ENCODE results near the gene DCBLD1. TPM values are rescaled to one million over a fixed set of nuclear protein-coding genes. Genes with fewer than 3 reads are reported as not detected.

DCBLD1 gene
- total and polyA plus RNA-seq, 9 of the 15 experiments (the other 6 are each of a cell fraction or from before 2014, with no cell fraction given) = 0.80 to 8.5 (median 6.8) TPM

GRCh38 chr6:117495869-117496268 is 13.4 kb downstream of the DCBLD1 start (continued):
- TF ChIP-seq NKRF (IDR thresholded peaks at IDR 0.05; ENCODE audit: borderline replicate concordance) = no peak

DNA sequence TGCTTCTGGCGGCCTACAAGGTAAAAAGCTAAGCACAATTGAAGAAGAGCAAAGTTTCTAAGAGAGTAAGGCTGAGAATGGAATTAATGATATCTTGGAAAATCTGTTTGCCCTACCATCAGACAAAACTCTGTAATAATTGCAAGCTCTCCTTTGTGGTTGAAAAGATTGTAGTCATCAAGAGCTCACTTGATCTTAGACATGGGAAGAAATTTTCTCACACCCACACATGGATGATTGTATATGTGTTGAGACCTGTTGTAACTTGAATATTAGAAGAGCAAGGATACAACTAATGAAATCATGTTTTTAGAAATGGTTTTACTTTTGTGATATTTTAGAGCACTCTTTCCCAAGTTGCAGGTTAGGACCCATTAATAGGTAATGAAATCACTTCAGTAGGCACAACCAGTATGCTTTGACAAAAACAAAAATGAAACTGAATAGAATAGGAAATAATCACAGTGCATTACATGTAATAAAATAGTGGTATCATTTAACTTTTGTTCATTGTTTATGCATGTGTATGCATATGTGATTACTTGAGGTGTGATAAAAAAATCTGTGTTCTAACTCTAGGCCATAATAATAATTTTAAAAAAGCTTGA is 14.0 kb downstream of the DCBLD1 start:
- Histone ChIP-seq H3K9me3 (replicated peaks; ENCODE audit: control insufficient read depth, insufficient read depth, low read depth, low read length) (no peaks in the 10 kb centered on the region), H3K4me2 (ENCODE audit: insufficient read depth, low read length) (no peak overlapping the region), H3K9ac (ENCODE audit: insufficient read depth in 1 of 2, low read depth in 2 of 2, low read length in 2 of 2) (no peak overlapping the region), H3K9me1 (ENCODE audit: control insufficient read depth, insufficient read depth, low read length) (no peaks in the 10 kb centered on the region), H3K4me3 (no peak overlapping the region), H4K20me1 (replicated peaks; ENCODE audit: control insufficient read depth, insufficient read depth, low read length) (no peaks in the 10 kb centered on the region), H3K4me1 (replicated peaks in 1 of 2; ENCODE audit: control insufficient read depth in 2 of 2, insufficient read depth in 2 of 2, low read length in 2 of 2) (peaks cover 0 to 5% of the 10 kb centered on the region in 2 experiments; a peak in 2 of 5 replicates), H3K79me2 (ENCODE audit: control insufficient read depth, insufficient read depth, low read length) (no peaks in the 10 kb centered on the region), H3K27me3 (ENCODE audit: control insufficient read depth in 2 of 2, insufficient read depth in 2 of 2, low read length in 2 of 2) (no peaks in the 10 kb centered on the region), H3K36me3 (ENCODE audit: control insufficient read depth, insufficient read depth, low read length) (no peaks in the 10 kb centered on the region), H3K27ac (ENCODE audit: extremely low read depth, low read depth, low read length) (no peak overlapping the region), H2AFZ (ENCODE audit: low read depth, low read length) (no peak overlapping the region)
- in situ Hi-C loops (cut with MboI) = no loop called here
- 54% methylated on average over 1 of the region's 1 CpG for WGBS (ENCODE audit: insufficient coverage, low coverage, missing lambda C conversion rate)
- intact Hi-C loops (cut with micrococcal nuclease) = no loop called here
- DNase-seq (ENCODE audit: extremely low read depth in 1 of 4, low spot score in 3 of 4) (no peak), ATAC-seq (no peak), FAIRE-seq (no peak)
- BruUV-seq (replicated peaks) = no TSS peak
- ChIA-PET POLR2A (interaction anchor here (2.0 kb wide), 1 partner anchor 13 kb away, joined by 7 read pairs; no protein-coding TSS in a partner anchor), CTCF (ENCODE audit: low intra/inter-chr PET ratio) (no interaction called here)
- no peak for TF ChIP-seq CC2D1A (IDR thresholded peaks at IDR 0.05)
- no peak for TF ChIP-seq TARDBP (IDR thresholded peaks at IDR 0.05)
- no peak for TF ChIP-seq ZNF780A (CRISPR knock-in tag; IDR thresholded peaks at IDR 0.05)
- TF ChIP-seq ZNF134 (CRISPR knock-in tag; conservative IDR thresholded peaks at IDR 0.05) = no peak
- TF ChIP-seq ILF3 (IDR thresholded peaks at IDR 0.05; ENCODE audit: borderline replicate concordance) = no peak
- no peak for TF ChIP-seq FOS (IDR thresholded peaks at IDR 0.05; ENCODE audit: extremely low read depth, insufficient read length)
- TF ChIP-seq GTF2B (IDR thresholded peaks at IDR 0.05; ENCODE audit: extremely low read depth, insufficient read length) = no peak
- TF ChIP-seq, protein P1, sequence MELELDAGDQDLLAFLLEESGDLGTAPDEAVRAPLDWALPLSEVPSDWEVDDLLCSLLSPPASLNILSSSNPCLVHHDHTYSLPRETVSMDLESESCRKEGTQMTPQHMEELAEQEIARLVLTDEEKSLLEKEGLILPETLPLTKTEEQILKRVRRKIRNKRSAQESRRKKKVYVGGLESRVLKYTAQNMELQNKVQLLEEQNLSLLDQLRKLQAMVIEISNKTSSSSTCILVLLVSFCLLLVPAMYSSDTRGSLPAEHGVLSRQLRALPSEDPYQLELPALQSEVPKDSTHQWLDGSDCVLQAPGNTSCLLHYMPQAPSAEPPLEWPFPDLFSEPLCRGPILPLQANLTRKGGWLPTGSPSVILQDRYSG (tag; conservative IDR thresholded peaks at IDR 0.05; ENCODE audit: low read depth) = no peak
- TF ChIP-seq HNRNPUL1 (IDR thresholded peaks at IDR 0.05; ENCODE audit: low read length) = no peak
- TF ChIP-seq DACH1 (IDR thresholded peaks at IDR 0.05; ENCODE audit: partially characterized antibody) = no peak
- no peak for TF ChIP-seq COPS2 (conservative IDR thresholded peaks at IDR 0.05)
- no peak for TF ChIP-seq FOXJ3 (CRISPR knock-in tag; IDR thresholded peaks at IDR 0.05)
